ENCODE results near the gene JAK1.

DNA sequence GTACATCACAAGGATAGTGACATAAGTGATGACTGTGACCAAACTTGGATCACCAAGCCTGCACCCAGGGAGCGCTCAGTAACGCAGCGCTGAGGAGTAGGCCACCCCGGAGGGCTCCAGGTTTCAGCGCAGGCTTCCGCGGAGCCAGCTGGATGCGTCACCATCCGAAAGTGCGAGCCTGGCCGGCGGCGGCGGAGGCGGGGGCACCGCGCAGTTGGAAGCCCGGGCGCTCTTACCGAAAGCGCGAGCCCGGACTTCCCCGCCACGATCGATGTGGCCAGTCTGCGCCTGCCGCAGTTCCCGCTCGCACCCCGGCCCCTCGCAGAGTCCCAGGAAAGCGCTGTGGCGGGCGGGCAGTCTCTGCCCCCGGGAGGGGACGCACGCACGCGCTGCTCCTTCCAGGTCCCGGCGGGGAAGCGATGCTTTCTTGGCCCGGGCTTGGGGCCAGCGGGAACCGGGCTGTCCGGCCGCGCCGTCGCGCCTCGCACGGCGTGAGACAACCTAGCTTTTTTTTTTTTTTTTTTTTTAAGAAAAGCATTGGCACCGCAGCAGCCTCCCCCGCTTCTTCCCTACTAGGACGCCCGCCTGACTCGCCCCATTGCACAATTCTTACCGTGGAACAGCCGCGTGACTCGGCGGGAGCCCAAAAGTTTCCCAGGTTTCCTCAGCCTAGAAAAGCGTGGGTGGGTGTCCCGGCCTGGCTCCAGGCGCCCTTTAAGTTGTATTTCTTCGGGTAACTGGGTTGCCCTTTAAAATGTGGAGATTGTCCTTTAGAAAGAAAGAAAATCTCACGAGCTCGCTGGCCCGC, 36.4 kb upstream of the JAK1 start:
- TF ChIP-seq POLR2A (IDR thresholded peaks at IDR 0.05), result peak in 2 of 4 donors; percentile 78 to 83
- TF ChIP-seq CTCF (IDR thresholded peaks at IDR 0.05), result peak in 1 of 6 experiments; percentile 2

Data from upper lobe of left lung (tissue), 4 donors.